Activated CD8-positive, alpha-beta memory T cell treated with anti-CD3 and anti-CD28 coated beads, Interleukin-2, amount 50 U/mL, for 48 hours (primary cell): ENCODE data around the gene OCEL1.

Experiments
- DNase-seq: peaks from one replicate; pipeline ENCODE4 v3.0.0-alpha.2; 2020

Gene OCEL1

GRCh38 chr19:17242431-17243208 lies 16.6 kb downstream of the OCEL1 start:
- DNase-seq = no peak

GRCh38 chr19:17243211-17243829 lies 17.3 kb downstream of the OCEL1 start:
- no peak for DNase-seq

- DNase-seq = no peak
Observed at GRCh38 chr19:17243830-17244617, 18.0 kb downstream of the OCEL1 start.

- no peak for DNase-seq
Observed at GRCh38 chr19:17244618-17245534, 18.9 kb downstream of the OCEL1 start.

GRCh38 chr19:17245535-17245984 lies 19.5 kb downstream of the OCEL1 start, which contains the start of gene NR2F6:
Gene NR2F6 (minus strand): TSS chr19:17245919. CDS start chr19:17245220, 699 bp downstream.
- DNase-seq = no peak

- no peak for DNase-seq
Observed at GRCh38 chr19:17246681-17247425, 20.8 kb downstream of the OCEL1 start.

- no peak for DNase-seq
Observed at GRCh38 chr19:17248011-17248776, 22.2 kb downstream of the OCEL1 start.

- no peak for DNase-seq
Observed at GRCh38 chr19:17249887-17250548, 24.0 kb downstream of the OCEL1 start.

- DNase-seq = no peak
Observed at GRCh38 chr19:17254636-17255035, 28.6 kb downstream of the OCEL1 start.

- DNase-seq = no peak
Observed at GRCh38 chr19:17255150-17255621, 29.2 kb downstream of the OCEL1 start.

- DNase-seq = no peak
Observed at GRCh38 chr19:17256130-17256529, 30.1 kb downstream of the OCEL1 start.

GRCh38 chr19:17259118-17259780 lies 33.2 kb downstream of the OCEL1 start:
- no peak for DNase-seq

- DNase-seq = no peak
Observed at GRCh38 chr19:17259934-17260333, 33.9 kb downstream of the OCEL1 start.

- DNase-seq = peak; percentile 97
Observed at GRCh38 chr19:17260842-17261325, 34.9 kb downstream of the OCEL1 start.

GRCh38 chr19:17262557-17262956 lies 36.5 kb downstream of the OCEL1 start:
- DNase-seq = no peak

GRCh38 chr19:17263712-17264640 lies 38.0 kb downstream of the OCEL1 start:
- DNase-seq = no peak

- DNase-seq = no peak
Observed at GRCh38 chr19:17264641-17264979, 38.6 kb downstream of the OCEL1 start, which contains the start of gene USHBP1. Gene USHBP1 (minus strand): TSS chr19:17264745. CDS start chr19:17264299, 446 bp downstream.

- DNase-seq = no peak
Observed at GRCh38 chr19:17266026-17266425, 40.0 kb downstream of the OCEL1 start.
